Fibroblast of the conjunctiva (primary cell): ENCODE measurements around the gene OR2AG2.
"Not testable (repeated sequence)": the region's sequence is repeated elsewhere in the genome, so short reads cannot be mapped to it uniquely, and the experiment has no call there.

Experiments used
- DNase-seq: peaks from one replicate; pipeline ENCODE4 v3.0.0-alpha.2; 2010; ENCODE audit warnings: low read depth

The OR2AG2 gene, protein sequence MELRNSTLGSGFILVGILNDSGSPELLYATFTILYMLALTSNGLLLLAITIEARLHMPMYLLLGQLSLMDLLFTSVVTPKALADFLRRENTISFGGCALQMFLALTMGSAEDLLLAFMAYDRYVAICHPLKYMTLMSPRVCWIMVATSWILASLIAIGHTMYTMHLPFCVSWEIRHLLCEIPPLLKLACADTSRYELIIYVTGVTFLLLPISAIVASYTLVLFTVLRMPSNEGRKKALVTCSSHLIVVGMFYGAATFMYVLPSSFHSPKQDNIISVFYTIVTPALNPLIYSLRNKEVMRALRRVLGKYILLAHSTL

GRCh38 chr11:6771926-6772893 is at the start of gene OR2AG2:
Gene OR2AG2 (minus strand): TSS chr11:6771976. CDS start chr11:6768957, 3,019 bp downstream.
- no peak for DNase-seq

- DNase-seq = no peak
Measured at GRCh38 chr11:6818967-6819366, 47.2 kb upstream of the OR2AG2 start.

GRCh38 chr11:6817694-6818093 is 45.9 kb upstream of the OR2AG2 start:
- DNase-seq = no peak

DNA sequence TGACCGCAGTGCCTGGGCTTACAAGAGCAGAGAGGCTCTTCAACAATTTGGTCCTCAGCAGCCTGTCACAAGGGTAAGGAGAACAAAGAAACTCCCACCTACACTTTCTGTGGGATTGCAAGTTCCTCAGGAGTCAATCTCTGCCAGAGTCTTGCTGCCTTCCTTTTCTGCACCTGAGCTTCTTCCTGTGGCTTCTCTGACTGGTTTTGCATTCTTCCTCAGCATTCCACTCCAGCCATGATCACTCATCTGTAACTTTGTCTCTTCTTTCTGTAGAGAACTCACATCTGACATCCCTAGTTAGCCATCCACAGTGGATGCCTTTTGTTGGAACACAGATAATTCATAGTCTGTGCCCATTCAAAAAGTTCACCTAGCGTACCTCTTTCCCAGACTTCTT is 41.9 kb upstream of the OR2AG2 start:
- no peak for DNase-seq

DNA sequence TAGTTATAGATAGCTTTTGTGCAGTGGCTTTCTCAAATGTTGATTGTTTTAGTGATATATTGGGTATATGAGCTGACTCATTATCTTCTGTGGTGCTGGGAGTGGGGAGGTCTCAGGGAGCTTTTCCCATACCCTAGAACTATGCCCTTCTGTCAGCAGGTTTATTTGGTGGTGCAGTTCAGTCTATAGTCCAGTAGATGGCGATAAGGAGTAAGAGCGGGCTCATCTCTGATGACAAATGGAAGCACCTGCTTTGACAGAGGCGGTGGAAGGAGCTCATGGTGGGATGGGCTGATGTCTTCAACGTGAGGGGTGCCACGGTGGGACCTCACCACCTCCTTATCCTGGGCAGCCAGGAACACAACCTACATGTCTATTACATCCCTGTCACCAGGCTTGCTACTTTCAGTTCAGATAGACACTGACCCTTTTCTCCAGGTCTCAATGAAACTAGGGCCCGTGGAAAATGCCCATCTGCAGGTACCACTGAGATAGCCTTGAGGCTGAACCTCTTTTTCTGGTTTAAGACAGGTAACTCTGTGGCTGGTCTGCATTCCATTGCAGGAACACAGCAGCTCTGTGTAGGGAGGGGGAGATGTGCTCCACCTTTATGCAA is 40.7 kb upstream of the OR2AG2 start:
- peak; percentile 9 for DNase-seq

GRCh38 chr11:6801075-6801474 is 29.3 kb upstream of the OR2AG2 start:
- DNase-seq = not testable (repeated sequence)

- no peak for DNase-seq
Measured at GRCh38 chr11:6799402-6799801, 27.6 kb upstream of the OR2AG2 start, which contains the start of gene OR6A2. Gene OR6A2 (minus strand): TSS chr11:6799689. CDS start chr11:6795708, 3,981 bp downstream.

DNA sequence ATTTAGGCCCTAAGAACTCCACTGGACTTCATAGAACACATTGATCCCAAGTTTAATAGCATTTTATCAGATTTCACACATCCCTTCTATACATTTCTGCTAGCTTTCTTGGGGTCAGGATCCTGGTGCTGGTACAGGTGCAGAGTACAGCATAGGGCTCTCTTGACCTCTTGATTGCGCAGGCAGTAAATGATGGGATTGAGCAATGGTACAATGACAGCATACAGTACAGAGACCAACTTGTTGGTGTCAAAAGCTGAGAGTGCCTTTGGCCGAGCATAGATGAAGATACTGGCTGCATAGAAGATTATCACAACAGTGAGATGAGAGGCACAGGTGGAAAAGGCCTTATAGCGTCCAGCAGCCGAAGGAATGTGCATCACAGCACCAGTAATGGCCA is 22.9 kb upstream of the OR2AG2 start:
- no peak for DNase-seq

DNA sequence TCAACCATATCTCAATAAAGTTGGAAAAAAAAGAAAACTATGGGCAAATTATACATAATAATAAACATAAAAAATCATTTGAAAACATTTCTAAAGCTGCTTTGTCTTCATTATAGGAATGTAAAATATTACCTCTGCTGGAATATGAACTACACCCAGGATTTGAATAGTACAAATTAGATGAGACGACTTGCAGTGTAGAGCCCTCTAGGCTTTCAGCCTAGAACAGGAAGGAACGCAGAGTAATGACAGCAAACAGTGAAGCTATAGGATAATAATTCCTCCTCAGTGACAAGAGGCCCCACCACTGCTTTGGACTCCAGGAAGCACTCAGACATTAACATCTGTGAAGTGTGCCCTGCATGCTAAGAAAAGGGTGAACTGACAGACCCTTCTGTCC is 18.8 kb upstream of the OR2AG2 start:
- no peak for DNase-seq

DNA sequence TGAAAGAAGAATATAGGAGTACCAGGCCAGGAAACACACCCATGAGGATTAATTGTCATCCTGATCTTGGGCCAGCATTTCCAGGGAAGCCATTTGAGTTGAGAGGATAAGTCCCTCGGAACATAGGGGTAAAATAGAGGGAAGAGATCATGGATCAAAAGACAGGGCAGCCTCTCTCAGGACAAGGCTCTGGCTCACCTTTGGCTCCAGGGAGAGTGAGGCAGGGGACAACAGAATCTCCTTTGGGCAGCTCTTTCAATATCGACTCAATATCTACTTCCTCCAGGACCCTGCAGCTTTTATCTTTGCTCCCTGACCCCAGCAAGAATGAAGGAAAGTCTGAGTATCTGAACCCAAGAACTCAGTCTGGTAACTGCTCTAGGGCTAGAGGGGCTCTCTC is 10.9 kb upstream of the OR2AG2 start, which contains the start of gene OR2AG1:
TSS of gene OR2AG1 (plus strand) at position 301 of the 400 bp plus-strand sequence. CDS start 2,018 bp downstream, outside the sequence.
- DNase-seq = no peak

GRCh38 chr11:6780829-6781228 is 9.1 kb upstream of the OR2AG2 start:
- no peak for DNase-seq

DNA sequence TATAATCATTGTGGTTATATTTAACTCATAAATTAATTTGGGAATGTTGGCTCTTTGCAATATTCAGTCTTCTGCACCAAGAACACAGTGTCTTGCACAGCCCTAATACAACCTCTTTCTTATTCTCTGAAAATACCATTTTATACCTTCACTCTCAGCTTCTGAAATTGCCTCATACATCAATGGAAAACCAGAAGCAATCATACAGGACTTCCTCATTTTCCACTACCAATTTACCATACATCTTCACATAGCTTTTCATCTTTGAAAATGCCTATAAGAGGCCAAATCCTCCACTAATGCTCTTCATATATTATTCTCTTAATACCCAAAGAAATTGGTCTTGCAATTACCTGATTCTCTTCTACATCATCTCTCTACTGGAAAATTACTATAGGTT is 6.7 kb upstream of the OR2AG2 start:
- DNase-seq = no peak

GRCh38 chr11:6757373-6757967 is 14.3 kb downstream of the OR2AG2 start:
- DNase-seq = peak; percentile 29

DNA sequence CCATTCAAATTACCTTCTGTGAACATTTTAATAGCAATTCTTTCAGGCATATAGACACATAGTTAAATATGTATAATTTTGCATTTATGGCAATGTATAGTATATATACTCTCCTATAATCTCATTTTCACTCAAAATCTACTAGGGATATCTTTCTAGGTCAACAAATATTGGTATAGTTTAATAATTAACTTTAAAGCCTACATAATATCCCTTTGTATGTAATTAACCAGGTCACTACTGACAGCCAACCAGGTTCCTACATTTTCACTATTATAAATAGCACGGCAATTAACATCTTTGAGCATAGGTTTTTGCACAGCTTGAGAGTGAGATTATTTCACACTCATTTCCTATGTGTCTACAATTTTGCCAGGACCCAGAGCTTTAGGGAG is 15.8 kb downstream of the OR2AG2 start:
- no peak for DNase-seq

- no peak for DNase-seq
Measured at GRCh38 chr11:6755303-6755952, 16.3 kb downstream of the OR2AG2 start.

GRCh38 chr11:6747097-6747668 is 24.6 kb downstream of the OR2AG2 start:
- no peak for DNase-seq

- DNase-seq = no peak
Measured at GRCh38 chr11:6746626-6747025, 25.1 kb downstream of the OR2AG2 start.

GRCh38 chr11:6746086-6746618 is 25.6 kb downstream of the OR2AG2 start:
- DNase-seq = no peak

GRCh38 chr11:6745465-6746015 is 26.2 kb downstream of the OR2AG2 start:
- DNase-seq = no peak

- no peak for DNase-seq
Measured at GRCh38 chr11:6745018-6745417, 26.8 kb downstream of the OR2AG2 start.
